K562 (cell line): Measurements from ENCODE around the gene QARS1. TPM values are rescaled to one million over a fixed set of nuclear protein-coding genes. Genes with fewer than 3 reads are reported as not detected.

ENCODE experiments used
- ATAC-seq: fragments of 200-7000 bp; cut with Tn5 transposase; 3 replicates; pipeline ENCODE4 v1.9.1; 2020; ENCODE audit warnings: moderate library complexity
- BruUV-seq: library from RNA; stranded (reverse); fragments of 400-500 nt; replicated peaks from 2 replicates; lab custom pipeline; 2021; lab: Mats Ljungman, UMichigan
- CTCF ChIA-PET: fragments of 300-600 bp; formaldehyde crosslinking; extraction: SDS; loops from one replicate; lab custom pipeline; 2021; ENCODE audit warnings: low intra/inter-chr PET ratio; lab: Yijun Ruan, JAX
- POLR2A ChIA-PET: fragments of 300-600, 350-650 bp; sonication (Branson Sonifier 250); formaldehyde crosslinking; extraction: SDS; loops from one replicate; lab custom pipeline; 2021; ENCODE audit warnings: antibody characterized with exemption, inconsistent platforms; lab: Yijun Ruan, JAX
- DNase-seq, 4 experiments: peaks; one replicate each; pipeline versions ENCODE4 v3.0.0 to v3.0.0-alpha.2; 2011 to 2018; ENCODE audit warnings: low spot score in 3 of 4, mixed read lengths in 3 of 4; ENCODE audit errors: extremely low read depth in 1 of 4
- FAIRE-seq: peaks from 2 replicates; lab custom pipeline; 2011; peaks lifted over from hg19 to GRCh38; lab: Jason Lieb, UNC
- H2AFZ ChIP-seq: 2 replicates; pipeline ENCODE4 v1.6.0; 2011; ENCODE audit warnings: low read depth, low read length, control low read depth, inconsistent platforms
- H3K27ac ChIP-seq: fragments of 200-600 bp; 3 replicates; pipeline ENCODE4 v1.8.0; 2011; ENCODE audit warnings: low read depth, mild to moderate bottlenecking, control low read depth, inconsistent platforms, low read length, moderate library complexity, mixed read lengths; ENCODE audit errors: extremely low read depth
- H3K27me3 ChIP-seq, 2 experiments: fragments of 300-600 bp in 1 of 2; 2 replicates in 1 of 2; 3 replicates in 1 of 2; pipeline versions ENCODE4 v1.6.0 to v1.8.0; 2011; ENCODE audit warnings: inconsistent platforms in 2 of 2, low read length in 2 of 2, mild to moderate bottlenecking in 1 of 2, mixed read lengths in 1 of 2, moderate library complexity in 1 of 2; ENCODE audit not compliant: control insufficient read depth in 2 of 2, insufficient read depth in 2 of 2
- H3K36me3 ChIP-seq: fragments of 300-600 bp; 3 replicates; pipeline ENCODE4 v1.8.0; 2011; ENCODE audit warnings: mild to moderate bottlenecking, low read length, inconsistent platforms; ENCODE audit not compliant: control insufficient read depth, insufficient read depth
- H3K4me1 ChIP-seq, 2 experiments: fragments of 200-600 bp in 1 of 2; replicated peaks in 1 of 2; 2 replicates in 1 of 2; 3 replicates in 1 of 2; pipeline versions ENCODE4 v1.5.1 to v1.8.0; 2011; ENCODE audit warnings: inconsistent platforms in 2 of 2, low read length in 2 of 2, mild to moderate bottlenecking in 1 of 2, mixed read lengths in 1 of 2, moderate library complexity in 1 of 2; ENCODE audit not compliant: control insufficient read depth in 2 of 2, insufficient read depth in 2 of 2
- H3K4me2 ChIP-seq: 2 replicates; pipeline ENCODE4 v1.6.1; 2011; ENCODE audit warnings: low read length, control low read depth, inconsistent platforms, mixed read lengths; ENCODE audit not compliant: insufficient read depth
- H3K4me3 ChIP-seq: fragments of 200-600 bp; sonication (generic), shearing (Covaris generic); 2 replicates; pipeline ENCODE4 v1.5.1; 2016; ENCODE audit warnings: control low read depth, inconsistent platforms
- H3K79me2 ChIP-seq: fragments of 200-600 bp; 3 replicates; pipeline ENCODE4 v1.8.0; 2011; ENCODE audit warnings: low read length, inconsistent platforms; ENCODE audit not compliant: control insufficient read depth, insufficient read depth
- H3K9ac ChIP-seq, 2 experiments: 2 replicates each; pipeline versions ENCODE4 v1.6.0 to v1.6.1; 2011; ENCODE audit warnings: low read depth in 2 of 2, low read length in 2 of 2, control low read depth in 1 of 2, inconsistent platforms in 1 of 2, mild to moderate bottlenecking in 1 of 2, mixed read lengths in 1 of 2; ENCODE audit not compliant: insufficient read depth in 1 of 2
- H3K9me1 ChIP-seq: one replicate; pipeline ENCODE4 v1.6.0; 2011; ENCODE audit warnings: inconsistent platforms, mild to moderate bottlenecking, low read length, moderate library complexity; ENCODE audit not compliant: control insufficient read depth, insufficient read depth
- H3K9me3 ChIP-seq: replicated peaks from 2 replicates; pipeline ENCODE4 v1.5.1; 2011; ENCODE audit warnings: low read depth, low read length, inconsistent platforms; ENCODE audit not compliant: control insufficient read depth, insufficient read depth
- H4K20me1 ChIP-seq: replicated peaks from 2 replicates; pipeline ENCODE4 v1.6.1; 2011; ENCODE audit warnings: low read length, inconsistent platforms, mixed read lengths; ENCODE audit not compliant: control insufficient read depth, insufficient read depth
- DMBX1 ChIP-seq: fragments of 250-450 bp; sonication (Bioruptor Pico); IDR thresholded peaks from 2 replicates; pipeline ENCODE4 v1.8.0; 2022; ENCODE audit warnings: inconsistent platforms, mild to moderate bottlenecking, moderate library complexity, borderline replicate concordance
- ETS2 ChIP-seq: IDR thresholded peaks from 2 replicates; pipeline ENCODE4 v1.6.1; 2016; ENCODE audit warnings: borderline replicate concordance, missing genetic modification characterization, mild to moderate bottlenecking, moderate library complexity, missing compliant biosample characterization; ENCODE audit not compliant: poor library complexity, severe bottlenecking
- HLTF ChIP-seq: fragments of 450-650 bp; IDR thresholded peaks from 2 replicates; pipeline ENCODE4 v1.6.1; 2016
- RBFOX2 ChIP-seq: fragments of 200-400 bp; formaldehyde crosslinking; IDR thresholded peaks from 2 replicates; pipeline ENCODE4 v1.6.1; 2017; ENCODE audit warnings: low read depth, mild to moderate bottlenecking, low read length, moderate library complexity
- SREBF1 ChIP-seq: fragments of 150-350 bp; IDR thresholded peaks from 2 replicates; pipeline ENCODE4 v1.6.1; 2014; ENCODE audit warnings: antibody characterized with exemption, low read depth, low read length, borderline replicate concordance
- SRSF3 ChIP-seq: fragments of 200-400 bp; formaldehyde crosslinking; IDR thresholded peaks from 2 replicates; pipeline ENCODE4 v1.6.1; 2016; ENCODE audit warnings: mild to moderate bottlenecking, low read length, moderate library complexity; ENCODE audit not compliant: insufficient read depth
- THRA ChIP-seq: fragments of 450-650 bp; IDR thresholded peaks from 2 replicates; pipeline ENCODE4 v1.6.1; 2017; ENCODE audit warnings: mild to moderate bottlenecking, moderate library complexity
- YBX1 ChIP-seq: fragments of 450-650 bp; IDR thresholded peaks from 2 replicates; pipeline ENCODE4 v1.7.1; 2016; ENCODE audit warnings: mild to moderate bottlenecking
- ZEB2 ChIP-seq: fragments of 450-650 bp; IDR thresholded peaks from 2 replicates; pipeline ENCODE4 v1.6.1; 2016
- WGBS: fragments of 100-300 bp; shearing (Covaris generic); methylation state at CpG from one replicate; pipeline ENCODE4 v1.1.6; 2016; ENCODE audit warnings: low coverage, mixed read lengths; ENCODE audit not compliant: insufficient coverage; ENCODE audit errors: missing lambda C conversion rate; 5-methylcytosine and 5-hydroxymethylcytosine counted together
- in situ Hi-C: fragments of 300-500 bp; cut with MboI; formaldehyde crosslinking; loops from 4 replicates; pipeline ENCODE4 v1.15.0; 2018; ENCODE audit warnings: inconsistent platforms, mixed read lengths
- intact Hi-C: fragments of 100-400 bp; cut with micrococcal nuclease; formaldehyde crosslinking; loops from 2 replicates; pipeline ENCODE4 v1.14.2; 2022
- polyA plus RNA-seq, 8 experiments: library from polyadenylated mRNA; depleted of rRNA in 4 of 8; stranded (reverse) in 5 of 8; unstranded in 3 of 8; fragments of >200 nt; fragmentation: Nextera tagmentation in 2 of 8; fragmentation: Illumina TruSeq in 1 of 8; extraction: Ambion mirVana in 2 of 8; extraction: Trizol in 1 of 8; gene quantifications; 2 replicates each; pipeline versions ENCODE4 v1.2.1 to v1.2.3, GENCODE V29; 2011 to 2014; ENCODE audit warnings: inconsistent platforms in 1 of 8, missing spikeins in 1 of 8
- total RNA-seq, 7 experiments: library from RNA; depleted of rRNA in 6 of 7; stranded (reverse); fragments of >200 nt in 6 of 7; fragmentation: Illumina TruSeq in 2 of 7; extraction: Trizol in 2 of 7; gene quantifications; 2 replicates each; pipeline versions ENCODE4 v1.2.1 to v1.2.3, GENCODE V29; 2011 to 2021; ENCODE audit warnings: low replicate concordance in 1 of 7
- TF ChIP-seq, protein P1 (sequence below): fragments of 250-450 bp; sonication (Bioruptor Pico); IDR thresholded peaks from 2 replicates; pipeline ENCODE4 v1.8.0; 2022; ENCODE audit warnings: inconsistent platforms

Gene QARS1
- total and polyA plus RNA-seq, 9 of the 15 experiments (the other 6 are each of a cell fraction or from before 2014, with no cell fraction given) = 148 to 310 (median 273) TPM

DNA sequence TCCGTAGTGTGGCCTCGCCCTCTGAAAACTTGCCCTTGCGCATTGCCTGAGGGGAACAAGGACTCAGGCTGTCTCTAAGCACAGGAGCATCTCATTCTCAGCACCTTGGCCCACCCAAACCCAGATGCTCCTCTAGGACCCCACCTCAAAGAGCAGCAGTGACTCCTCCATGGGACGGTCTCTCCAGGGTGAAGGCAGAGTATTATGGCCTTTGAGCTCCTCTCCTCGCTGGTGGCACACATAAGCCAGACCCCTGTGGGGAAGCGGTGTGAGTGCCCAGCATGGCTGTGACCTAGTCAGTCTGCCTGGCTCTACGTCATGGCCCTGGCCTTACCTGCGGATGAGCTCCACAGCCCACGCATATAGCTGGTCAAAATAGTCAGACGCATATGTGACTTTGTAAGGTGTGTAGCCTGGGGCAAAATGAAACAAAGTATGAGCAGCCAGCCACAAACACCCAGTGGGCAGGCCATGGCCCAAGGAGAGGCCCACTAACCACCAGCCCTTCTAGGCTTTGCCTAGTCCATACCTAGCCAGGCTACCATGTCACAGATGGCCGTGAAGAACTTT, 4.4 kb downstream of the QARS1 start:
- FAIRE-seq (no peak), DNase-seq (no peak), ATAC-seq (no peak)
- Histone ChIP-seq H3K9me1 (peaks cover 6% of the 10 kb centered on the region), H4K20me1 (peaks cover 11% of the 10 kb centered on the region; the same call in 1 of the 2 replicates), H3K4me3 (no peak overlapping the region), H3K4me1 (peaks cover 19 to 33% of the 10 kb centered on the region in 2 experiments; a peak in 4 of 5 replicates), H3K27me3 (no peaks in the 10 kb centered on the region), H3K36me3 (peaks cover 70% of the 10 kb centered on the region), H3K4me2 (no peak overlapping the region), H2AFZ (no peak overlapping the region), H3K9ac (no peak overlapping the region), H3K27ac (no peak overlapping the region), H3K9me3 (no peaks in the 10 kb centered on the region), H3K79me2 (peaks cover 26% of the 10 kb centered on the region)
- CTCF ChIA-PET = no interaction called here
- TF ChIP-seq ZEB2 (no peak), RBFOX2 (peak; percentile 30; the same call in 1 of the 2 replicates)
- POLR2A ChIA-PET = interaction anchor here (0.5 kb wide), 1 partner anchor 326 kb away, joined by 3 read pairs; no protein-coding TSS in a partner anchor
- no TSS peak for BruUV-seq
- WGBS = 95% methylated on average over 11 of the region's 11 CpGs
- in situ Hi-C loops = no loop called here
- intact Hi-C loops = no loop called here

DNA sequence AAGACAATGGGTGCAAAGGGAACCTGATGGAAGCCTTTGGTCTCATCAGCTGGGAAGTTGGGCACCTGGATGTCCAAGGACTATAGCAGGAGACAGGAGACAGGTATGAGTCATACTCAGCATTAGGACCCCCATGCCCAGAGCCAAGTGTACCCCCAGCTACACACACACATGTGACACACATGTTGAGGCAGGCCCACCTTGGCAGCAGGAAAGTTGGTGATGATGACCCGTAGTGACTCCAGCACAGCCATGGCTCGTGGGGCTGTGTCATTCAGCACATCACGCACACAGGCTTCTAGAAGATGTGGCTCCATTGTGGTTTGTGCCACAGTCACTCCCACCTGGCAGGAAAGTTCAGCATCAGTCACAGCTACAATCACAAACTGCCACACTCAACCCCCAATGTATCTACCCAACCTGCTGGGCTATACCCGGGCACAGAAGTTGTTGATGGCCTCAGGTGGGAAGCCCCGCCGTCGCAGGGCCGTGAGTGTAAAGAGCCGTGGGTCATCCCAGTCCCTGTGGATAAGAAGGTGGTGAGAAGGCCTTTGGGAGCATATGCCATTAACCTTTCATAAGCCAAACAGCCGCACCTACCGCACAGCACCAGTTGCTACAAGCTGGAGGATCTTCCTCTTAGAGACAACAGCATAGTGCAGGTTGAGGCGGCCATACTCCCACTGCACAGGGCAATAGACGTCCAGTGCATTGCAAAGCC, 5.5 kb downstream of the QARS1 start:
- Histone ChIP-seq H2AFZ (no peak overlapping the region), H3K9me3 (no peaks in the 10 kb centered on the region), H4K20me1 (peaks cover 11% of the 10 kb centered on the region; the same call in 1 of the 2 replicates), H3K79me2 (peaks cover 19% of the 10 kb centered on the region), H3K27me3 (no peaks in the 10 kb centered on the region), H3K4me1 (peaks cover 22 to 38% of the 10 kb centered on the region in 2 experiments; a peak in 4 of 5 replicates), H3K27ac (peak overlapping the region; percentile 40; the same call in 2 of the 3 replicates), H3K36me3 (peaks cover 70% of the 10 kb centered on the region), H3K9ac (peak overlapping the region in 1 of 2 experiments; percentile 74; a peak in 1 of 4 replicates), H3K4me3 (no peak overlapping the region), H3K9me1 (peaks cover 6% of the 10 kb centered on the region), H3K4me2 (peak overlapping the region; percentile 18; the same call in 1 of the 2 replicates)
- no TSS peak for BruUV-seq
- WGBS = 89% methylated on average over 12 of the region's 13 CpGs
- CTCF ChIA-PET = no interaction called here
- POLR2A ChIA-PET = no interaction called here
- DNase-seq = no peak
- ATAC-seq = no peak
- intact Hi-C loops = no loop called here
- no peak for FAIRE-seq
- in situ Hi-C loops = no loop called here
- TF ChIP-seq, protein P1, sequence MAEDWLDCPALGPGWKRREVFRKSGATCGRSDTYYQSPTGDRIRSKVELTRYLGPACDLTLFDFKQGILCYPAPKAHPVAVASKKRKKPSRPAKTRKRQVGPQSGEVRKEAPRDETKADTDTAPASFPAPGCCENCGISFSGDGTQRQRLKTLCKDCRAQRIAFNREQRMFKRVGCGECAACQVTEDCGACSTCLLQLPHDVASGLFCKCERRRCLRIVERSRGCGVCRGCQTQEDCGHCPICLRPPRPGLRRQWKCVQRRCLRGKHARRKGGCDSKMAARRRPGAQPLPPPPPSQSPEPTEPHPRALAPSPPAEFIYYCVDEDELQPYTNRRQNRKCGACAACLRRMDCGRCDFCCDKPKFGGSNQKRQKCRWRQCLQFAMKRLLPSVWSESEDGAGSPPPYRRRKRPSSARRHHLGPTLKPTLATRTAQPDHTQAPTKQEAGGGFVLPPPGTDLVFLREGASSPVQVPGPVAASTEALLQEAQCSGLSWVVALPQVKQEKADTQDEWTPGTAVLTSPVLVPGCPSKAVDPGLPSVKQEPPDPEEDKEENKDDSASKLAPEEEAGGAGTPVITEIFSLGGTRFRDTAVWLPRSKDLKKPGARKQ = no peak
- no peak for TF ChIP-seq YBX1
- no peak for TF ChIP-seq THRA
- TF ChIP-seq SREBF1 = no peak
- no peak for TF ChIP-seq ETS2 (tag)
- TF ChIP-seq SRSF3 = no peak
- no peak for TF ChIP-seq DMBX1 (CRISPR knock-in tag)
- TF ChIP-seq HLTF = no peak
- TF ChIP-seq, all 486 proteins: peak for 0
